ENCODE measurements around the gene IGF2R. TPM values are rescaled to one million over a fixed set of nuclear protein-coding genes. Genes with fewer than 3 reads are reported as not detected.

The IGF2R gene
- total RNA-seq, 1 experiment from 2014 or later, result 75.3 TPM

GRCh38 chr6:160060920-160061447, 92.1 kb downstream of the IGF2R start:
- no peak for DNase-seq (ENCODE audit: low spot score)
- CTCF ChIA-PET, result no interaction called here
- H3K4me3 Mint-ChIP-seq, result no peak overlapping the region
- POLR2A ChIA-PET, result no interaction called here
- no peak for TF ChIP-seq KAT7 (CRISPR knock-in tag; IDR thresholded peaks at IDR 0.05; ENCODE audit: borderline replicate concordance)
- no peak for TF ChIP-seq ZNF671 (CRISPR knock-in tag; IDR thresholded peaks at IDR 0.05)
- no peak for TF ChIP-seq ARID4B (CRISPR knock-in tag; IDR thresholded peaks at IDR 0.05; ENCODE audit: borderline replicate concordance)
- TF ChIP-seq EMX1 (CRISPR knock-in tag; IDR thresholded peaks at IDR 0.05), result no peak
- no peaks in the 10 kb centered on the region for H3K4me1 Mint-ChIP-seq
- ATAC-seq, result no peak
- no peaks in the 10 kb centered on the region for H3K27me3 Mint-ChIP-seq (ENCODE audit: low read depth)
- H3K9me3 Mint-ChIP-seq, result no peaks in the 10 kb centered on the region
- H3K36me3 Mint-ChIP-seq, result peaks cover 72% of the 10 kb centered on the region
- H3K27ac Mint-ChIP-seq, result no peak overlapping the region

- ATAC-seq (no peak), DNase-seq (ENCODE audit: low spot score) (no peak)
- Mint-ChIP-seq H3K4me1 (no peaks in the 10 kb centered on the region), H3K27me3 (ENCODE audit: low read depth) (no peaks in the 10 kb centered on the region), H3K27ac (no peak overlapping the region), H3K9me3 (no peaks in the 10 kb centered on the region), H3K36me3 (peaks cover 70% of the 10 kb centered on the region), H3K4me3 (no peak overlapping the region)
- ChIA-PET POLR2A (no interaction called here), CTCF (interaction anchor here (0.8 to 1.0 kb wide), 3 partner anchors 9 to 201 kb away, joined by 3 to 5 read pairs (median 3); no protein-coding TSS in a partner anchor)
- TF ChIP-seq ATF1 (CRISPR knock-in tag; IDR thresholded peaks at IDR 0.05), result no peak
- TF ChIP-seq, protein P1, sequence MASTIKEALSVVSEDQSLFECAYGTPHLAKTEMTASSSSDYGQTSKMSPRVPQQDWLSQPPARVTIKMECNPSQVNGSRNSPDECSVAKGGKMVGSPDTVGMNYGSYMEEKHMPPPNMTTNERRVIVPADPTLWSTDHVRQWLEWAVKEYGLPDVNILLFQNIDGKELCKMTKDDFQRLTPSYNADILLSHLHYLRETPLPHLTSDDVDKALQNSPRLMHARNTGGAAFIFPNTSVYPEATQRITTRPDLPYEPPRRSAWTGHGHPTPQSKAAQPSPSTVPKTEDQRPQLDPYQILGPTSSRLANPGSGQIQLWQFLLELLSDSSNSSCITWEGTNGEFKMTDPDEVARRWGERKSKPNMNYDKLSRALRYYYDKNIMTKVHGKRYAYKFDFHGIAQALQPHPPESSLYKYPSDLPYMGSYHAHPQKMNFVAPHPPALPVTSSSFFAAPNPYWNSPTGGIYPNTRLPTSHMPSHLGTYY (CRISPR knock-in tag; IDR thresholded peaks at IDR 0.05), result no peak
- TF ChIP-seq HMGA2 (CRISPR knock-in tag; IDR thresholded peaks at IDR 0.05), result no peak
- TF ChIP-seq AR (CRISPR knock-in tag; IDR thresholded peaks at IDR 0.05), result no peak
Observed at GRCh38 chr6:160063771-160064413, 95.0 kb downstream of the IGF2R start.

DNA sequence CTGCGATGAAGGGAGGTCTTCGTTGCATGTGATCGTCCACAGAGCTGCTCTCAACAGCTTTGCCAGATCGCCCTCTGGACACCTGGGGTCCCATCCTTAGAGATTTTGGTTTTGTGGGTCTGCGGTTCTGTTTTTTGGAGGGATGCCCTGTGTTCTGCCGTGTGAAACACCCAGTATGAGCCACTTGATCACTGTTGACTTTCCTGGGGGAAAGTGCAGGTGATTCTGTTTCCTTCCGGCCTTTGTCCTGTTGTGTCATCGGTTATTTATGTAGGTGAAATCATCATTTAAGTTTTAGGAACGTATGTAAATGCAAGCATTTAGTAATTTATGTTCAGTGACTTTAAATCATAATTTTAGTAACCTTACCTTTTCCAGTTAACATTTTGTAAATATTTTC, 96.3 kb downstream of the IGF2R start:
- Mint-ChIP-seq H3K4me1 (no peaks in the 10 kb centered on the region), H3K27me3 (ENCODE audit: low read depth) (no peaks in the 10 kb centered on the region), H3K4me3 (no peak overlapping the region), H3K9me3 (no peaks in the 10 kb centered on the region), H3K27ac (no peak overlapping the region), H3K36me3 (peaks cover 70% of the 10 kb centered on the region)
- ChIA-PET CTCF (no interaction called here), POLR2A (no interaction called here)
- ATAC-seq, result no peak
- no peak for DNase-seq (ENCODE audit: low spot score)
- TF ChIP-seq, protein P2, sequence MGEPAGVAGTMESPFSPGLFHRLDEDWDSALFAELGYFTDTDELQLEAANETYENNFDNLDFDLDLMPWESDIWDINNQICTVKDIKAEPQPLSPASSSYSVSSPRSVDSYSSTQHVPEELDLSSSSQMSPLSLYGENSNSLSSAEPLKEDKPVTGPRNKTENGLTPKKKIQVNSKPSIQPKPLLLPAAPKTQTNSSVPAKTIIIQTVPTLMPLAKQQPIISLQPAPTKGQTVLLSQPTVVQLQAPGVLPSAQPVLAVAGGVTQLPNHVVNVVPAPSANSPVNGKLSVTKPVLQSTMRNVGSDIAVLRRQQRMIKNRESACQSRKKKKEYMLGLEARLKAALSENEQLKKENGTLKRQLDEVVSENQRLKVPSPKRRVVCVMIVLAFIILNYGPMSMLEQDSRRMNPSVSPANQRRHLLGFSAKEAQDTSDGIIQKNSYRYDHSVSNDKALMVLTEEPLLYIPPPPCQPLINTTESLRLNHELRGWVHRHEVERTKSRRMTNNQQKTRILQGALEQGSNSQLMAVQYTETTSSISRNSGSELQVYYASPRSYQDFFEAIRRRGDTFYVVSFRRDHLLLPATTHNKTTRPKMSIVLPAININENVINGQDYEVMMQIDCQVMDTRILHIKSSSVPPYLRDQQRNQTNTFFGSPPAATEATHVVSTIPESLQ (CRISPR knock-in tag; IDR thresholded peaks at IDR 0.05), result no peak
- TF ChIP-seq, protein P3, sequence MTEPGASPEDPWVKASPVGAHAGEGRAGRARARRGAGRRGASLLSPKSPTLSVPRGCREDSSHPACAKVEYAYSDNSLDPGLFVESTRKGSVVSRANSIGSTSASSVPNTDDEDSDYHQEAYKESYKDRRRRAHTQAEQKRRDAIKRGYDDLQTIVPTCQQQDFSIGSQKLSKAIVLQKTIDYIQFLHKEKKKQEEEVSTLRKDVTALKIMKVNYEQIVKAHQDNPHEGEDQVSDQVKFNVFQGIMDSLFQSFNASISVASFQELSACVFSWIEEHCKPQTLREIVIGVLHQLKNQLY (CRISPR knock-in tag; IDR thresholded peaks at IDR 0.05), result no peak
- TF ChIP-seq, protein P4, sequence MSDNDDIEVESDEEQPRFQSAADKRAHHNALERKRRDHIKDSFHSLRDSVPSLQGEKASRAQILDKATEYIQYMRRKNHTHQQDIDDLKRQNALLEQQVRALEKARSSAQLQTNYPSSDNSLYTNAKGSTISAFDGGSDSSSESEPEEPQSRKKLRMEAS (CRISPR knock-in tag; IDR thresholded peaks at IDR 0.05), result no peak
- TF ChIP-seq ZNF138 (CRISPR knock-in tag; conservative IDR thresholded peaks at IDR 0.05) (no peak), SP1 (CRISPR knock-in tag; conservative IDR thresholded peaks at IDR 0.05) (no peak), CREB1 (CRISPR knock-in tag; IDR thresholded peaks at IDR 0.05) (no peak), EMX1 (CRISPR knock-in tag; IDR thresholded peaks at IDR 0.05) (no peak), GTF2I (CRISPR knock-in tag; conservative IDR thresholded peaks at IDR 0.05) (no peak), ZNF423 (CRISPR knock-in tag; IDR thresholded peaks at IDR 0.05) (no peak), ESRRA (CRISPR knock-in tag; IDR thresholded peaks at IDR 0.05; ENCODE audit: borderline replicate concordance) (no peak), USF2 (CRISPR knock-in tag; IDR thresholded peaks at IDR 0.05) (no peak)
